Measurements from ENCODE around the gene CHST10.

Gene CHST10

GRCh38 chr2:100393362-100393761 lies 24.1 kb downstream of the CHST10 start:
- no peak for DNase-seq (ENCODE audit: low read depth)
- no peak overlapping the region for H3K4me3 ChIP-seq (ENCODE audit: low read depth, low read length)
- in situ Hi-C loops (cut with HindIII; ENCODE audit: low sequenced_read_pairs): no loop called here
- TF ChIP-seq CTCF (IDR thresholded peaks at IDR 0.05; ENCODE audit: low read depth, low read length, missing control alignments): no peak

GRCh38 chr2:100392715-100393114 lies 24.8 kb downstream of the CHST10 start:
- no peak for DNase-seq (ENCODE audit: low read depth)
- no peak for TF ChIP-seq CTCF (IDR thresholded peaks at IDR 0.05; ENCODE audit: low read depth, low read length, missing control alignments)
- in situ Hi-C loops (cut with HindIII; ENCODE audit: low sequenced_read_pairs): no loop called here
- H3K4me3 ChIP-seq (ENCODE audit: low read depth, low read length): no peak overlapping the region

GRCh38 chr2:100391735-100392515 lies 25.5 kb downstream of the CHST10 start:
- H3K4me3 ChIP-seq (ENCODE audit: low read depth, low read length): no peak overlapping the region
- DNase-seq (ENCODE audit: low read depth): no peak
- in situ Hi-C loops (cut with HindIII; ENCODE audit: low sequenced_read_pairs): no loop called here
- TF ChIP-seq CTCF (IDR thresholded peaks at IDR 0.05; ENCODE audit: low read depth, low read length, missing control alignments): no peak

DNA sequence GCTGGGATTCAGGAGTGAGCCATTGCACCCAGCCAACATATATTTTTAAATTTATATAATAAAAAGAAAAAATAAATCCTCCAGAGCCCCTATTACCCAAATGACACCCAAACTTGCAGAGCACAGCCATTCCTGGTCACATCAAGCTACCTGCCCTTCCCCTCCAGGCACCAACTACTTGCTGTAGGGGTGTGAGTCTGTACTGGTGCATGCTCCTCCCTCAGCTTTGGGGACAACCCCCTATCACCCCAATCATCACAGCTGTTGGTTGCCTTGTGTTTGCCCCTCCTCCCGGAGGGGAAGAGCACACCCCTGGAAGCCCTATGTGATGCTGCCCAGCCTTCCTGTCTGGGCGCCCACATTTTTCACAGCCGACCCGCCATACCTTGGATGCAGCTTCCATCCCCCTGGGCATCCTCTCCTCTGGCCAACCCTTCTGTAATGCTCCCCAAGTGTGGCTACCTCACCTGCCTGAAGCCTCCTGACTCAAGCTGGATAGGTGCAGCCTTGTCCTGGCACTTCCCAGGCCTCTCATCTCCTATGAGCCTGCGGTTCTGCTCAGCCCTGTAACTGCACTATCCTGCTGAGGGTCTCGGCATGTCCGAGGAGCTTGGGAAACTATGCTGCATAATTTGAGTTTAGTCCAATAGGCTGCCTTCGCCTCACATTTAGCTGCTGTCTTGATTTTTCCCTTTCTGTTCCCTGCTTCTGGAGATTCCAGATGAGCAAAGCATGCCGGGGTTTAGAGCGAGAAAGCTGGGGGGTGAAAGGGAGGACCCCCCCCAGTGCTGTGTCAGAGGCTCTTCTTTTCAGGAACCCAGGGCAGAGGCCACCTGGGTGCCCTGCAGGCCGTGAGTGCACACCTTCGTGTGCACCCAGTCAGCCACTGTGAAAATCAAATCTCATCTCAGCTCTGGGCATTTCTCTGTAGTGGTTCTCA lies 27.2 kb downstream of the CHST10 start:
- TF ChIP-seq CTCF (IDR thresholded peaks at IDR 0.05; ENCODE audit: low read depth, low read length, missing control alignments): no peak
- H3K4me3 ChIP-seq (ENCODE audit: low read depth, low read length): no peak overlapping the region
- no peak for DNase-seq (ENCODE audit: low read depth)
- in situ Hi-C loops (cut with HindIII; ENCODE audit: low sequenced_read_pairs): no loop called here

GRCh38 chr2:100388703-100389102 lies 28.8 kb downstream of the CHST10 start:
- no peak for DNase-seq (ENCODE audit: low read depth)

More at GRCh38 chr2:100388703-100389102, 28.8 kb downstream of the CHST10 start:
- no peak for TF ChIP-seq CTCF (IDR thresholded peaks at IDR 0.05; ENCODE audit: low read depth, low read length, missing control alignments)
- in situ Hi-C loops (cut with HindIII; ENCODE audit: low sequenced_read_pairs): no loop called here
- no peak overlapping the region for H3K4me3 ChIP-seq (ENCODE audit: low read depth, low read length)

All from astrocyte of the cerebellum (primary cell).